Transverse colon (tissue), 4 donors: ENCODE measurements around the gene DNAH11. TPM values are rescaled to one million over a fixed set of nuclear protein-coding genes. Genes with fewer than 3 reads are reported as not detected.

Source experiments
- DNase-seq: peaks from one replicate; pipeline ENCODE4 v3.0.0-alpha.2; 2019
- H3K27ac ChIP-seq, 4 donors: fragments of 200-600 bp; sonication (generic); 2 replicates each; pipeline ENCODE4 v1.5.1; 2016 to 2018; ENCODE audit warnings: inconsistent platforms in 4 of 4
- H3K27me3 ChIP-seq: fragments of 200-600 bp; sonication (generic); 2 replicates; pipeline ENCODE4 v1.5.1; 2017; ENCODE audit warnings: inconsistent platforms
- H3K36me3 ChIP-seq, 4 donors: fragments of 200-600 bp; sonication (generic); 2 replicates each; pipeline ENCODE4 v1.5.1; 2017 to 2019; ENCODE audit warnings: inconsistent platforms in 4 of 4
- H3K4me1 ChIP-seq, 4 donors: fragments of 200-600 bp; sonication (generic); 2 replicates each; pipeline ENCODE4 v1.5.1; 2017 to 2020; ENCODE audit warnings: inconsistent platforms in 4 of 4
- H3K4me3 ChIP-seq, 4 donors: fragments of 200-600 bp; sonication (generic); 1 replicate in 1 of 4; 2 replicates in 3 of 4; pipeline versions ENCODE4 v1.5.1 to v1.6.1; 2017 to 2019; ENCODE audit warnings: inconsistent platforms in 4 of 4
- H3K9me3 ChIP-seq, 2 donors: fragments of 200-600 bp; sonication (generic); 2 replicates each; pipeline ENCODE4 v1.5.1; 2017 to 2019; ENCODE audit warnings: inconsistent platforms in 2 of 2
- CTCF ChIP-seq, 5 experiments: fragments of 200-600 bp in 3 of 5; fragments of 450-650 bp in 2 of 5; sonication (generic) in 3 of 5; IDR thresholded peaks; 1 replicate in 2 of 5; 2 replicates in 3 of 5; pipeline ENCODE4 v1.5.1; 2016 to 2017; ENCODE audit warnings: antibody characterized with exemption in 5 of 5, inconsistent platforms in 3 of 5, mild to moderate bottlenecking in 2 of 5, moderate library complexity in 1 of 5
- EP300 ChIP-seq: sonication (generic); formaldehyde crosslinking; IDR thresholded peaks from one replicate; pipeline ENCODE4 v1.6.1; 2017; ENCODE audit warnings: antibody characterized with exemption, low read depth
- POLR2A ChIP-seq: fragments of 450-650 bp; IDR thresholded peaks from one replicate; pipeline ENCODE4 v1.6.1; 2016; ENCODE audit warnings: antibody characterized with exemption, mild to moderate bottlenecking, moderate library complexity
- POLR2AphosphoS5 ChIP-seq, 3 donors: sonication (generic); formaldehyde crosslinking; IDR thresholded peaks; one replicate each; pipeline ENCODE4 v1.6.1; 2016; ENCODE audit warnings: antibody characterized with exemption in 3 of 3
- WGBS, 2 donors: methylation state at CpG; one replicate each; pipeline ENCODE4 v1.1.5; 2018; ENCODE audit warnings: low coverage in 1 of 2; 5-methylcytosine and 5-hydroxymethylcytosine counted together
- in situ Hi-C, 4 donors: fragments of 200-750 bp; cut with MboI; loops; one replicate each; pipeline versions ENCODE4 v1.15.0 to v1.15.1; 2017; ENCODE audit warnings: low sequenced_read_pairs in 3 of 4, low pct_ligation_motif_present in 1 of 4, low pct_unique_long_range_greater_than_20kb in 1 of 4
- intact Hi-C: fragments of 100-400 bp; cut with DNase I; formaldehyde crosslinking; loops from one replicate; pipeline ENCODE4 v1.15.1; 2023; ENCODE audit warnings: low total_unique reads
- total RNA-seq, 4 donors: library from RNA; depleted of rRNA; stranded (reverse); fragments of >200 nt; gene quantifications; one replicate each; pipeline ENCODE4 v1.1.0, GENCODE V29; 2016

DNAH11 gene
- total RNA-seq, 4 donors from 2014 or later: under 0.01 to 0.16 TPM; not detected in 2

GRCh38 chr7:21867226-21867625, 324.4 kb downstream of the DNAH11 start:
- intact Hi-C loops: no loop called here
- H3K9me3 ChIP-seq: no peaks in the 10 kb centered on the region
- no peak for DNase-seq
- H3K4me3 ChIP-seq: no peak overlapping the region
- TF ChIP-seq CTCF (IDR thresholded peaks at IDR 0.05) (no peak), EP300 (no peak), POLR2A (no peak), POLR2AphosphoS5 (IDR thresholded peaks at IDR 0.05) (no peak)
- H3K27me3 ChIP-seq: no peaks in the 10 kb centered on the region
- in situ Hi-C loops: no loop called here
- no peaks in the 10 kb centered on the region for H3K36me3 ChIP-seq
- no peak overlapping the region for H3K27ac ChIP-seq
- no peaks in the 10 kb centered on the region for H3K4me1 ChIP-seq

GRCh38 chr7:21867816-21868575, 325.2 kb downstream of the DNAH11 start:
- H3K36me3 ChIP-seq: no peaks in the 10 kb centered on the region
- intact Hi-C loops (no loop called here), in situ Hi-C loops (no loop called here)

GRCh38 chr7:21868576-21868850, 325.7 kb downstream of the DNAH11 start:
- intact Hi-C loops: no loop called here
- Histone ChIP-seq H3K27me3 (no peaks in the 10 kb centered on the region), H3K4me1 (no peaks in the 10 kb centered on the region), H3K9me3 (no peaks in the 10 kb centered on the region), H3K4me3 (no peak overlapping the region), H3K36me3 (no peaks in the 10 kb centered on the region), H3K27ac (no peak overlapping the region)
- TF ChIP-seq CTCF (IDR thresholded peaks at IDR 0.05) (no peak), EP300 (no peak), POLR2A (no peak), POLR2AphosphoS5 (IDR thresholded peaks at IDR 0.05) (no peak)
- no peak for DNase-seq
- in situ Hi-C loops: no loop called here
- WGBS, 2 donors: 68% methylated on average over 3 of the region's 3 CpGs; no CpG with 5 or more reads in 1 of the 2 donors

More at GRCh38 chr7:21867816-21868575, 325.2 kb downstream of the DNAH11 start:
- no peak for DNase-seq
- no peak overlapping the region for H3K27ac ChIP-seq
- WGBS, 2 donors: 83 to 88% methylated on average over 6 to 8 of the region's 8 CpGs
- no peak for TF ChIP-seq POLR2AphosphoS5 (IDR thresholded peaks at IDR 0.05)
- TF ChIP-seq CTCF (IDR thresholded peaks at IDR 0.05): no peak
- no peaks in the 10 kb centered on the region for H3K27me3 ChIP-seq
- H3K4me1 ChIP-seq: no peaks in the 10 kb centered on the region
- H3K4me3 ChIP-seq: no peak overlapping the region
- no peaks in the 10 kb centered on the region for H3K9me3 ChIP-seq

GRCh38 chr7:21869785-21870402, 327.1 kb downstream of the DNAH11 start:
- in situ Hi-C loops (no loop called here), intact Hi-C loops (loop anchor here (1.0 kb wide), 1 partner anchor 39 kb away; no protein-coding TSS in a partner anchor)
- WGBS, 2 donors: 60 to 68% methylated on average over 3 to 5 of the region's 5 CpGs
- no peak for DNase-seq
- Histone ChIP-seq H3K9me3 (no peaks in the 10 kb centered on the region), H3K4me3 (no peak overlapping the region), H3K36me3 (no peaks in the 10 kb centered on the region), H3K27ac (no peak overlapping the region), H3K27me3 (no peaks in the 10 kb centered on the region), H3K4me1 (no peaks in the 10 kb centered on the region)
- TF ChIP-seq POLR2AphosphoS5 (IDR thresholded peaks at IDR 0.05) (no peak), EP300 (no peak)
